ENCODE data around the gene ZYX.

GRCh38 chr7:143394777-143395176, 13.6 kb downstream of the ZYX start:
- TF ChIP-seq CTCF (IDR thresholded peaks at IDR 0.05; ENCODE audit: poor library complexity, severe bottlenecking) (no peak), EZH2 (IDR thresholded peaks at IDR 0.05; ENCODE audit: borderline replicate concordance, insufficient read depth, low read length, poor library complexity, severe bottlenecking) (no peak), SMC3 (conservative IDR thresholded peaks at IDR 0.05; ENCODE audit: poor library complexity) (no peak), POLR2AphosphoS5 (IDR thresholded peaks at IDR 0.05) (no peak), MXI1 (conservative IDR thresholded peaks at IDR 0.05; ENCODE audit: poor library complexity, severe bottlenecking) (no peak), EP300 (conservative IDR thresholded peaks at IDR 0.05; ENCODE audit: poor library complexity, severe bottlenecking) (no peak), TAF1 (IDR thresholded peaks at IDR 0.05; ENCODE audit: low read depth) (no peak)
